ENCODE data around the gene FOXO6.
"Not testable (repeated sequence)": the region's sequence is repeated elsewhere in the genome, so short reads cannot be mapped to it uniquely, and the experiment has no call there.

Gene FOXO6

DNA sequence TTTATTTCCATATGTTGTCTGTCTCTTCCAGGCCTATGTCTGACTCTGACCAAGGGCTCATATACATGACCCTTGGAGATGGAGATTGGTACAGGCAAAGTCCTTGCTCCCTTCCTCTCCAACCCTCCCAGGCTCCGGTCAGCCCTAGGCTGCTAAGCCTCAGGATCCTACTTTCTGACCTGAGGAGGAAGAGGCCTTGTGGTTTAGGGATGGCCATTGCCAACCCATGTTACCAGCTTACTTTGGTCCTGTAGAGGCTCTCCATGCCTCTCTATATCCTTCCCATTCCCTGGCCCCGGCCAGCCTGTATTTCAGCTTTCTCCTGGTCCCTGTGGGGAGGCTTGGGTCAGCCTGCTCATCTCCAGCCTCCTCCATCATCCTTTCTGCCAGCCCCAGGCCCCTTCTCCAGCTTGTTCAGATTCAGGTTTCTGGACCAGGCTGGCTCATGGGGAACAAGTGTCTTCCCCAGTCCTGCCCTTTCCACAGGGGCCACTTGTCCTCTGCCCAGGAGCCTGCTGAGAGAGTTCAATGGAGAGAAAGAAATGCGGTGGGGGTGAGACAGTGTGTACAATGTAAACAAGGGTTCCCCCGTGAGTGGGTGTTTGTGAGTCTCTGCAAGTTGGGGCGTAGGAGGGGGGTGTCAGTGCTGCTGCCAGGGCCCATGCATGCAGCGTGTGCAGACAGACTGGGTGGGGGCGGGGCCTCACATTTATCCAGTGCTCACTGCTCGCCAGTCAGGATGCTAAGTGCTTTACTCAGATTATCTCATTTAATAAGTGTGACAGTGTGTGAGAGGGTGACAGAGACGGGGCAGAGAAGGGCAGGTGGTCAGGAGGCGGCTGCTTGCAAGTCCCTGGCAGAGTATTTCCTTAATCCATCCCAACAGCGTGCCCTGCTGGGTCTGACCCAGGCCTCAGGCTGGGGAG lies 31.3 kb upstream of the FOXO6 start:
- Histone ChIP-seq H3K9ac (ENCODE audit: low read length in 2 of 2) (no peak overlapping the region), H3K36me3 (ENCODE audit: control insufficient read depth in 2 of 2, insufficient read depth in 2 of 2, low read length in 2 of 2) (no peaks in the 10 kb centered on the region), H3K27ac (ENCODE audit: low read length) (no peak overlapping the region), H3K9me3 (ENCODE audit: control insufficient read depth in 2 of 2, low read length in 2 of 2) (no peaks in the 10 kb centered on the region), H3K4me1 (ENCODE audit: control insufficient read depth, insufficient read depth, low read length) (no peaks in the 10 kb centered on the region), H3K4me3 (ENCODE audit: low read length in 2 of 2) (no peak overlapping the region), H3K27me3 (ENCODE audit: control insufficient read depth in 1 of 2, insufficient read depth in 2 of 2, low read length in 2 of 2) (no peaks in the 10 kb centered on the region)

DNA sequence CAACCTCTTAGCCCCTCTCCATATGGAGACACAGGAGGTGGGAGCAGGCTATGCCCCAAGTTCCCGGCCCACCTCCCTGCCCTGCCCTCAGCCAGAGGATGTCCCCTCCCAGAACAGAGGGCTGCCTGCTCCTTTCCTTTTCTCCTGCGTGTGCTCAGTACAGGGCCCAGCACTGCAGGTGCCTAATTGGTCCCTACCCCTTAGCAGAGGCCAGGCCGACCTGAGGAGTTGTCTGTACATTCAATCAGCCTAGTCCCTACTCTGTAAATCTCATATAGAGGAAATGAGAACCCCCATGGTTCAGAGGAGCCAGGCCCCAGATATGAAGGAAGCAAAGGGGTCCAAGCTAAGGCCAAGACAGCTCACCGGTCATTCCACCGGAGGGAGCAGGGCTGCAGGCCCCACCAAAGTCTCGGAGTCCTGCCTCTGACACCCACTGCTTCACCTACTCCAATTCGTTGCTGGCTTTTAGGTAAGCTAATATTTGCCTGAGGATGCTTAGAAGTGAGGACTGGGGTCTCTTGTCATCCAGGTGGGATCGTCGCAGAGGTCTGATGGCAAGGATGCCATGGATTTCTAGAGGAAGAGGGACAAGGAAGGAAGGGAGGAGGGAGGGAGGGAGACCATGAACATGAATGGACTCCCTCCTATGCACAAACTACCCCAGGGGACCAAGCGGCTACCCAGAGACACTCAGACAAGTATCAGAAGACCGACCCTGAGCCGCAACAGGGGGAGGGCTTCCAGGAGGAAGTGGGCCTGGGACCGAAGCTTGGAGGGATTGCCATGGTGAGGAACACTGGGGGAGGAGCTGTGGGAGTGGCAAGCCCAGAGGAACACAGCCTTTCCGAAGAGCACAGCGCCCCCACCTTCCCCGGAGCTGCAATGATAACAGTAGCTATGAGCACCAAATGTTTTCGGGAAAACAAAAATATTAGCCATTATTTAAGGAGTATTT lies 30.4 kb upstream of the FOXO6 start:
- Histone ChIP-seq H3K4me1 (ENCODE audit: control insufficient read depth, insufficient read depth, low read length) (no peaks in the 10 kb centered on the region), H3K9me3 (ENCODE audit: control insufficient read depth in 2 of 2, low read length in 2 of 2) (no peaks in the 10 kb centered on the region), H3K9ac (ENCODE audit: low read length in 2 of 2) (no peak overlapping the region)

DNA sequence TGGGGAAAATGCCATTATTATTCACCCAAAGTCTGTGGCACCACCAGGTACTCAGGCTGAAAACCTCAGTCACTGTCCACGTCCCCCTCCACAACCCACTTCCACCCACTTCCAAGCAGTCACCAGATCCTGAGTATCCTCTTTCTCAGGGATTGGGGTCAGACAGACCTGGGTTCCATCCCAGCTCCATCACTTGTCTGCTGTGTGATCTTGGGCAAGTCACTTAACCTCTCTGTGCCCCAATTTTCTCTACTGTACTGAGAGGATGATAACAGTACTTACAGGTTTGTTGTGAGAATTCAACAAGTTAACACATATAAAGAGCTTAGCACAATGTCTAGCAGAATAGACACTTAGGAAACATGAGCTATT lies 29.7 kb upstream of the FOXO6 start:
- Histone ChIP-seq H3K36me3 (ENCODE audit: control insufficient read depth in 2 of 2, insufficient read depth in 2 of 2, low read length in 2 of 2) (no peaks in the 10 kb centered on the region), H3K4me1 (ENCODE audit: control insufficient read depth, insufficient read depth, low read length) (no peaks in the 10 kb centered on the region), H3K27me3 (ENCODE audit: control insufficient read depth in 1 of 2, insufficient read depth in 2 of 2, low read length in 2 of 2) (no peaks in the 10 kb centered on the region), H3K9me3 (ENCODE audit: control insufficient read depth in 2 of 2, low read length in 2 of 2) (no peaks in the 10 kb centered on the region), H3K27ac (ENCODE audit: low read length) (no peak overlapping the region), H3K9ac (ENCODE audit: low read length in 2 of 2) (no peak overlapping the region), H3K4me3 (ENCODE audit: low read length in 2 of 2) (no peak overlapping the region)

More for the DNA sequence above, 30.4 kb upstream of the FOXO6 start:
- H3K27me3 ChIP-seq (ENCODE audit: control insufficient read depth in 1 of 2, insufficient read depth in 2 of 2, low read length in 2 of 2) = no peaks in the 10 kb centered on the region
- no peaks in the 10 kb centered on the region for H3K36me3 ChIP-seq (ENCODE audit: control insufficient read depth in 2 of 2, insufficient read depth in 2 of 2, low read length in 2 of 2)
- no peak overlapping the region for H3K4me3 ChIP-seq (ENCODE audit: low read length in 2 of 2)
- no peak overlapping the region for H3K27ac ChIP-seq (ENCODE audit: low read length)

DNA sequence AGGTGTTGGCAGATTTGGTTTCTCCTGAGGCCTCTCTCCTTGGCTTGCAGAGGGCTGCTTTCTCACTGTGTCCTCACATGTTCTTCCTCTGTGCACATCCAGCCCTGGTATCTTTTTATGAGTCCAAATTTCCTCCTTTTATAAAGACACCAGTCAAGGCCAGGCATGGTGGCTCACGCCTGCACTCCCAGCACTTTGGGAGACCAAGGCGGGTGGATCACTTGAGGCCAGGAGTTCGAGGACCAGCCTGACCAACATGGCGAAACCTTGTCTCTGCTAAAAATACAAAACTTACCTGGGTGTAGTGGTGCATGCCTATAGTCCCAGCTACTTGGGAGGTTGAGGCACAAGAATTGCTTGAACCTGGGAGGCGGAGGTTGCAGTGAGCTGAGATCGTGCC lies 29.1 kb upstream of the FOXO6 start:
- H3K9ac ChIP-seq (ENCODE audit: low read length in 2 of 2); H3K4me1 ChIP-seq (ENCODE audit: control insufficient read depth, insufficient read depth, low read length); H3K27me3 ChIP-seq (ENCODE audit: control insufficient read depth in 1 of 2, insufficient read depth in 2 of 2, low read length in 2 of 2); H3K9me3 ChIP-seq (ENCODE audit: control insufficient read depth in 2 of 2, low read length in 2 of 2); H3K36me3 ChIP-seq (ENCODE audit: control insufficient read depth in 2 of 2, insufficient read depth in 2 of 2, low read length in 2 of 2); H3K27ac ChIP-seq (ENCODE audit: low read length); H3K4me3 ChIP-seq (ENCODE audit: low read length in 2 of 2): not testable (repeated sequence)

DNA sequence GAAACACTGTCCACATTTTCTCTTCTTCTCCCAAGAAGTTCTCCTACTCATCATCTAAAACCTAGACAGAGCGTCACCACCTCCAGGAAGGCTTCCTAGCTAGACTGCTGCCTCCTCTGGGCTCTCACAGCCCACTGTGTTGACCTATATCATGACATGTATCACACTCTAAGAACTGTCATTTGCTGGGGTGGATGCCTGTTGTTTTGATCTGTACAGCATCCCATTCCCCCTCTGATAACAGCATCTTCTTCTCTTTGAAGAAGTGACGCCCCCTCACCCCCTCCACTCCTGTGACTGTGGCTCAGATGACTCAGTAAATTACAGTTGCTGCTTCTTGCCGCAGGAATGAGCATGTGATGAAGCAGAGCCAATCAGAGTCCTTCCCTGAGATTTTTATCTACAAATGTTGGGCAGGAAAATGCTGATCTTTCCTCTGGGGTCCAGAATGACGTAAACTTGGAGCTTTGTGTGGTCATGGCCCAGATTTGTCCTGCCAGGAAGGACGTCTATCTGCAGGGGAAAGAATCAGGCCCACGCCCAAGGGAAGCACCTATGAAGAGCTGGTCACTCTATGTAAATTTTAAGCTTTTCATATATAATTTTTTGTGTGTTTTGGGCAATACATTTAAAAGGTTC lies 28.0 kb upstream of the FOXO6 start:
- H3K9me3 ChIP-seq (ENCODE audit: control insufficient read depth in 2 of 2, low read length in 2 of 2) = no peaks in the 10 kb centered on the region
- H3K9ac ChIP-seq (ENCODE audit: low read length in 2 of 2) = no peak overlapping the region
- no peak overlapping the region for H3K4me3 ChIP-seq (ENCODE audit: low read length in 2 of 2)
- no peaks in the 10 kb centered on the region for H3K4me1 ChIP-seq (ENCODE audit: control insufficient read depth, insufficient read depth, low read length)
- H3K27me3 ChIP-seq (ENCODE audit: control insufficient read depth in 1 of 2, insufficient read depth in 2 of 2, low read length in 2 of 2) = no peaks in the 10 kb centered on the region
- H3K27ac ChIP-seq (ENCODE audit: low read length) = no peak overlapping the region
- H3K36me3 ChIP-seq (ENCODE audit: control insufficient read depth in 2 of 2, insufficient read depth in 2 of 2, low read length in 2 of 2) = no peaks in the 10 kb centered on the region

DNA sequence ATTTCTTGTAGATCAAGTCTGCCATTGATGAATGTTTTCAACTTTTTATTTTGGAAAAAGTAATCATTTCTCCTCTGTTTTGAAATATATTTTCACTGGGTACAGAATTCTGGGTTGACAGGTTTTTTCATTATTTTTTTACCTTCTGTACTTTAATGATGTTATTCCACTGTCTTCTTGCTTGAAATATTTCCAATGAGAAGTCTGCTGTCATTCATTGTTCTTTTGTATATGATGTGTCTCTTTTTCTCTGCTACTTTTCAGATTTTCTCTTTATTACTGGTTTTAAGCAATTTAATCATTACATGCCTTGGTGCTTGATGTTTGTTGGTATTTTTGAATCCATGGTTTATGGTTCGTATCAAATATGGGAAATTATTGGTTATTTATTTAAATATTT lies 22.4 kb upstream of the FOXO6 start:
- H3K4me3 ChIP-seq (ENCODE audit: low read length in 2 of 2) = no peak overlapping the region
- no peaks in the 10 kb centered on the region for H3K27me3 ChIP-seq (ENCODE audit: control insufficient read depth in 1 of 2, insufficient read depth in 2 of 2, low read length in 2 of 2)
- no peaks in the 10 kb centered on the region for H3K36me3 ChIP-seq (ENCODE audit: control insufficient read depth in 2 of 2, insufficient read depth in 2 of 2, low read length in 2 of 2)

DNA sequence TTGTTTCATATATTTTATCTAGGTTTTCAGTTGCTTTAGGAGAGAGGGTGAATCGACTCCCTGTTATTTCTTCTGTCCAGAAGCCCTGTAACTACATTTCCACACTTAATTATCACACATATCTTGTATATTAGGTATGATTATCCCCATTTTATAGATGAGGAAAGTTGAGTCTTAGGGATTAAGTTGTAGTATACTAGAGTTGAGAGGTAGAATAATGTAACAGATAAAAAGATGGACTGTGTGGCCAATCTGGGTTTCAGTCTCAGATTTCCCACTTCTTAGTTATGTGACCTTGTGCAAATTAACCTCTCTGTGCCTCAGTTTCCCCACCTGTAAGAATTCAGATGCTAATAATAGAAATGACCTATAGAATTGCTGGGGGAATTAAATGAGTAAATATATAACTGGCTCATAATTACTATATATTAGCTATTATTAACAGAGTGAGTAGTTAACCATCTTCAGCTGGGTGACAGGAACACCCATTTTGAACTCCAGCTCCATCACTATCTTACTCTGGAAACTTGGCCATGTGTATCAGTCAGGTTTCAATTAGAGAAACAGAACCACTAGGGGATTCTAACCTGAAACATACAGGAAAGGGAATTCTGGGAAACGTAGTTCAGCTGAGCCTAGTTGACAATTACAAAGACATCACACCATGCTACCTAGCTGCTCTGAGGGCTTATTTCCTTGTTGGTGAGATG lies 20.4 kb upstream of the FOXO6 start:
- Histone ChIP-seq H3K4me3 (ENCODE audit: low read length in 2 of 2) (no peak overlapping the region), H3K27me3 (ENCODE audit: control insufficient read depth in 1 of 2, insufficient read depth in 2 of 2, low read length in 2 of 2) (no peaks in the 10 kb centered on the region), H3K9me3 (ENCODE audit: control insufficient read depth in 2 of 2, low read length in 2 of 2) (no peaks in the 10 kb centered on the region), H3K9ac (ENCODE audit: low read length in 2 of 2) (no peak overlapping the region), H3K4me1 (ENCODE audit: control insufficient read depth, insufficient read depth, low read length) (no peaks in the 10 kb centered on the region), H3K27ac (ENCODE audit: low read length) (no peak overlapping the region), H3K36me3 (ENCODE audit: control insufficient read depth in 2 of 2, insufficient read depth in 2 of 2, low read length in 2 of 2) (no peaks in the 10 kb centered on the region)

More for the DNA sequence above, 22.4 kb upstream of the FOXO6 start:
- Histone ChIP-seq H3K9me3 (ENCODE audit: control insufficient read depth in 2 of 2, low read length in 2 of 2) (no peaks in the 10 kb centered on the region), H3K27ac (ENCODE audit: low read length) (no peak overlapping the region), H3K4me1 (ENCODE audit: control insufficient read depth, insufficient read depth, low read length) (no peaks in the 10 kb centered on the region), H3K9ac (ENCODE audit: low read length in 2 of 2) (no peak overlapping the region)

DNA sequence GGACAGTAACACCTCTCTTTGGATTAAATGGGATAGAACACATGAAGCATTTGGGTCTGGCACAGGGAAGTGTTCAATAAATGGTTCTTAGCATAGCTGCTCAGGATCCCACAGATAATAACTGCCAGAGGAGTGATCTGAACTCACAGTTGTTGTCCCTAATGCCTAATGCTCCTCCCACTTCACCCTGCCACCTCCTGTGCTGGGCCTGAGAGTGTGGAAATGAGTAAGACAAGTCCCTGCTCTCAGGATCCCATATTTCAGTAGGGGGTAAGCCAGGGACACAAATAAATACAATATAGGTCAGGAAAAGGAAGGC lies 19.9 kb upstream of the FOXO6 start:
- H3K9me3 ChIP-seq (ENCODE audit: control insufficient read depth in 2 of 2, low read length in 2 of 2) = no peaks in the 10 kb centered on the region
- H3K4me1 ChIP-seq (ENCODE audit: control insufficient read depth, insufficient read depth, low read length) = no peaks in the 10 kb centered on the region
- no peak overlapping the region for H3K4me3 ChIP-seq (ENCODE audit: low read length in 2 of 2)
- no peaks in the 10 kb centered on the region for H3K36me3 ChIP-seq (ENCODE audit: control insufficient read depth in 2 of 2, insufficient read depth in 2 of 2, low read length in 2 of 2)
- H3K9ac ChIP-seq (ENCODE audit: low read length in 2 of 2) = no peak overlapping the region
- H3K27me3 ChIP-seq (ENCODE audit: control insufficient read depth in 1 of 2, insufficient read depth in 2 of 2, low read length in 2 of 2) = no peaks in the 10 kb centered on the region
- no peak overlapping the region for H3K27ac ChIP-seq (ENCODE audit: low read length)

DNA sequence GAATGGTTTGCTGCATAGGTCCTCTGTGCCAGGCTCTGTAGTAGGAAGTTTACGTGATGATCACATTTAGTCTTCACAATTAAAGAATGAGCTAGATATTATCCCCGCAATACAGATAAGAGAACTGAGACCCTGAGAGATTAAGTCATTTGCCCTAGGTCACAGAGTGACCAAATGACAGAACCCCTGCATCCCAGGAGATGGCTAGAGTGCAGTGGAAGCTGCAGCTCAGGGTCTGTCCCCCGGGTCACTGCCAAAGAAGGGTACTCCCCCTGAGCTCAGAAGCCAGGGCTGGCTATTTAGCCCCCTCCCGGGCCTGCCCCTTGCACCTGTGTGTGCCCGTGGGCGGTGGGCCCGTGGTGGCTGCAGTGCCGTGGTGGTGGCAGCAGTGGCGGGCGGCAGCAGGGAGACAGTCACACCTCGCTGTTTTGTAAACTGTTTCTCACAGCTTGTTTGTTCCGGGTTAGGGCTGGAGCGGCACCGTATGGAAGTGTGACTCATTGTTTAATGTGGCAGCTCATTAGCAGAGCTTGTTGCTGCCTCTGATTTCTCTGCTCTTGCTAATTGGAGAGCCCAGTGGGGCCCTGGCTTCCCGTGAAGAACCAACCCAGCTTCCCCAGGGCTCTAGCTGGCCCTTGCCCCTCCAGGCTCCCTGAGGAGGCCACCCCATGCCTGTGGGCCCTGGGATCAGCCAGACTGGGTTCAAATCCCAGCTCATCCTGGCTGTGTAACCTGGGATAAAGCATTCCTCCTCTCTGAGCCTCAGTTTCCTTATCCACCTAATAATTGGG lies 19.3 kb upstream of the FOXO6 start:
- Histone ChIP-seq H3K4me3 (ENCODE audit: low read length in 2 of 2) (no peak overlapping the region), H3K27me3 (ENCODE audit: control insufficient read depth in 1 of 2, insufficient read depth in 2 of 2, low read length in 2 of 2) (no peaks in the 10 kb centered on the region), H3K9me3 (ENCODE audit: control insufficient read depth in 2 of 2, low read length in 2 of 2) (no peaks in the 10 kb centered on the region), H3K36me3 (ENCODE audit: control insufficient read depth in 2 of 2, insufficient read depth in 2 of 2, low read length in 2 of 2) (no peaks in the 10 kb centered on the region), H3K27ac (ENCODE audit: low read length) (no peak overlapping the region), H3K4me1 (ENCODE audit: control insufficient read depth, insufficient read depth, low read length) (no peaks in the 10 kb centered on the region), H3K9ac (ENCODE audit: low read length in 2 of 2) (no peak overlapping the region)

Measured in stomach smooth muscle (tissue), 2 donors.